ENCODE data around the gene SHB. TPM values are rescaled to one million over a fixed set of nuclear protein-coding genes. Genes with fewer than 3 reads are reported as not detected.

The SHB gene
- total and polyA plus RNA-seq, 8 donors = 3.5 to 37.7 (median 8.5) TPM

- intact Hi-C loops (cut with DNase I; ENCODE audit: low total_unique reads) = loop anchor here (5.0 to 10.0 kb wide), 2 partner anchors 239 to 477 kb away; partner anchors contain the start of gene ALDH1B1
- peaks cover 0 to 48% (median 36%) of the 10 kb centered on the region in 4 donors for H3K36me3 ChIP-seq
- no peaks in the 10 kb centered on the region for H3K9me3 ChIP-seq
- peak overlapping the region in 4 of 5 donors; percentile 39 to 71 (median 65) for H3K27ac ChIP-seq
- WGBS, 5 donors = 84 to 88% (median 86%) methylated on average over 14 to 21 of the region's 21 CpGs
- DNase-seq = no peak
- no peak overlapping the region for H3K4me3 ChIP-seq
- TF ChIP-seq EP300 (IDR thresholded peaks at IDR 0.05) (no peak), POLR2AphosphoS5 (IDR thresholded peaks at IDR 0.05) (no peak), POLR2A (IDR thresholded peaks at IDR 0.05) (no peak)
- TF ChIP-seq, protein P1, sequence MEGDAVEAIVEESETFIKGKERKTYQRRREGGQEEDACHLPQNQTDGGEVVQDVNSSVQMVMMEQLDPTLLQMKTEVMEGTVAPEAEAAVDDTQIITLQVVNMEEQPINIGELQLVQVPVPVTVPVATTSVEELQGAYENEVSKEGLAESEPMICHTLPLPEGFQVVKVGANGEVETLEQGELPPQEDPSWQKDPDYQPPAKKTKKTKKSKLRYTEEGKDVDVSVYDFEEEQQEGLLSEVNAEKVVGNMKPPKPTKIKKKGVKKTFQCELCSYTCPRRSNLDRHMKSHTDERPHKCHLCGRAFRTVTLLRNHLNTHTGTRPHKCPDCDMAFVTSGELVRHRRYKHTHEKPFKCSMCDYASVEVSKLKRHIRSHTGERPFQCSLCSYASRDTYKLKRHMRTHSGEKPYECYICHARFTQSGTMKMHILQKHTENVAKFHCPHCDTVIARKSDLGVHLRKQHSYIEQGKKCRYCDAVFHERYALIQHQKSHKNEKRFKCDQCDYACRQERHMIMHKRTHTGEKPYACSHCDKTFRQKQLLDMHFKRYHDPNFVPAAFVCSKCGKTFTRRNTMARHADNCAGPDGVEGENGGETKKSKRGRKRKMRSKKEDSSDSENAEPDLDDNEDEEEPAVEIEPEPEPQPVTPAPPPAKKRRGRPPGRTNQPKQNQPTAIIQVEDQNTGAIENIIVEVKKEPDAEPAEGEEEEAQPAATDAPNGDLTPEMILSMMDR (IDR thresholded peaks at IDR 0.05) = no peak
- no peaks in the 10 kb centered on the region for H3K27me3 ChIP-seq
- peaks cover 6 to 33% (median 19%) of the 10 kb centered on the region in 4 donors for H3K4me1 ChIP-seq
Observed at GRCh38 chr9:37917801-37918664, 151.0 kb downstream of the SHB start.

DNA sequence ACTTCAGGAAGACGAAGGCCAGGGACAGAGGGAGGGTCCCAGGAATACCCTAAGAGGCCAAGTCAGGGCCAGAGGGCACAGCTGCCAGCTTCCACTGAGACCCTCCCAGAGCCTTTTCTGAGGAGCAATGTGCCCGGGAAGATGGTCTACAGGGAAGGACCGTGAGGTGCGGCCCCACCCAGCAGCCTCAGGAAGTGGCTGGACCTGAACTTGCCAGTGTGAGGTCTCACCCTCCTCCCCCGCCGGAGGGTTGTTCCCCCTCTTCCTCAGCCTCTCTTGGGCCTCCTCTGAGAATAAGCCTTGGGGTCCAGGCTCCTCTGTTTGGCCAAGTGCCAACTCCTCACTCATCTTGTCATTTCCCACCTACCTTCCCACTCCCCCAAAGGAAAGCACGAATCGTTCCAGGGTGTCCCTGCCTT lies 151.7 kb downstream of the SHB start:
- intact Hi-C loops (cut with DNase I; ENCODE audit: low total_unique reads) = loop anchor here (5.0 to 10.0 kb wide), 2 partner anchors 240 to 477 kb away; partner anchors contain the start of gene ALDH1B1
- Histone ChIP-seq H3K27me3 (no peaks in the 10 kb centered on the region), H3K36me3 (peaks cover 0 to 48% (median 36%) of the 10 kb centered on the region in 4 donors), H3K9me3 (no peaks in the 10 kb centered on the region), H3K4me3 (no peak overlapping the region), H3K27ac (peak overlapping the region in 4 of 5 donors; percentile 39 to 71 (median 65)), H3K4me1 (peaks cover 0 to 26% (median 12%) of the 10 kb centered on the region in 4 donors)
- WGBS, 5 donors = 58 to 73% (median 69%) methylated on average over 8 of the region's 8 CpGs
- no peak for TF ChIP-seq POLR2A (IDR thresholded peaks at IDR 0.05)
- TF ChIP-seq EP300 (IDR thresholded peaks at IDR 0.05) = no peak
- no peak for TF ChIP-seq POLR2AphosphoS5 (IDR thresholded peaks at IDR 0.05)
- TF ChIP-seq, protein P1 (IDR thresholded peaks at IDR 0.05) = no peak
- no peak for DNase-seq

DNA sequence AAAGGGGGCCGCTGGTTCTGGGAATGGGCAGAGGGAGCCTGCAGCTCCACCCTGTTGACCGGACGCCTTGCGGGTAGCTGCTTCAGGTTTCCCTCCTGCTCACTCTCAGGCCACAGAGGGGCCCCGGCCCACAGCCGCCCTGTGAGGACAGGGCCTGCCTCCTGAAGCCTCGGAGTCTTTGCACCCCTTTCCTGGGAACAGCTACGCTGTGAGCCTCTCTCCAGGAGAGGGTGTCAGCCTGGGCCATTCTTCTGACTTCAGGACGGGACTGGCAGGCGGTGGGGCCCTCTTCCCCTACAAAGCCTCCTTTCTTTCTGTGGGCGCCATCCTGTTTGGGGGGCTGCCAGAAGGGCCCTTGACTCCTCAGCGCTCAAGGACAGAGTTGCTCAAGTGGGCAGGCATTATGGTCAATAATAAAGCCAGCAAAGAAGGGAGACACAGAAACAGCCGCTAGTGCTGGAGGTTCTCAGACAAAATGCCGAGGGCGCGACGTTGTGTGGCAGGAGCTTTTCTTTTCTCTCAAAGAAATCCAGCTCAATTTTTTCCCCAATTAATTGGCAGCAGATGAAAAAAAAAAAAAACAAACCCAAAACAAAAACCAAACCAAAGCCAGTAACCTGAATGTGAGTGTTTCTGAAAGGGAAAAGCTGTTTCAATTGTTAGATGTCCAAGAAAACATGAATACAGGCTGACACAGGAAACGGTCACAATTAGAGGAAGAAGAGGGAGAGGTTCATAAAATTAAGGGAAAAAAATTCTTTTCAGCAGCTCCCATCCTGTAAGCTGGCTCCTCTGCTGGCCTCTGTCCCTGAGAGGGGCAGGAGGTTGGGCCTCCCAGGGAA lies 152.3 kb downstream of the SHB start:
- H3K4me1 ChIP-seq = peaks cover 0 to 20% (median 9%) of the 10 kb centered on the region in 4 donors
- H3K4me3 ChIP-seq = no peak overlapping the region
- 82 to 88% (median 86%) methylated on average over 10 to 18 of the region's 18 CpGs for WGBS, 5 donors
- H3K36me3 ChIP-seq = peaks cover 0 to 43% (median 34%) of the 10 kb centered on the region in 4 donors
- TF ChIP-seq POLR2AphosphoS5 (IDR thresholded peaks at IDR 0.05) (no peak), EP300 (IDR thresholded peaks at IDR 0.05) (no peak), POLR2A (IDR thresholded peaks at IDR 0.05) (no peak)
- TF ChIP-seq, protein P1 (IDR thresholded peaks at IDR 0.05) = no peak
- no peaks in the 10 kb centered on the region for H3K9me3 ChIP-seq
- intact Hi-C loops (cut with DNase I; ENCODE audit: low total_unique reads) = loop anchor here (5.0 to 10.0 kb wide), 2 partner anchors 241 to 478 kb away; partner anchors contain the start of gene ALDH1B1
- no peaks in the 10 kb centered on the region for H3K27me3 ChIP-seq
- H3K27ac ChIP-seq = peak overlapping the region; percentile 27 to 71 (median 62)
- DNase-seq = no peak
